B cell (primary cell): ENCODE data around the gene CHD6. TPM values are rescaled to one million over a fixed set of nuclear protein-coding genes. Genes with fewer than 3 reads are reported as not detected.

Experiments used
- ATAC-seq: fragments of 200-7000 bp; cut with Tn5 transposase; one replicate; pipeline ENCODE4 v1.10.0; 2021; ENCODE audit warnings: low read depth, mild to moderate bottlenecking, moderate number of reproducible peaks, moderate library complexity
- CTCF ChIA-PET: fragments of 350-600 bp; sonication (Branson Sonifier 250); formaldehyde crosslinking; loops from one replicate; lab custom pipeline; 2021; ENCODE audit warnings: antibody characterized with exemption, inconsistent platforms; lab: Charles Lee
- POLR2A ChIA-PET: fragments of 350-600 bp; sonication (Branson Sonifier 250); formaldehyde crosslinking; loops from one replicate; lab custom pipeline; 2021; ENCODE audit warnings: antibody characterized with exemption; lab: Charles Lee
- DNase-seq: peaks from one replicate; pipeline ENCODE4 v3.0.0; 2013
- H2AFZ ChIP-seq: 2 replicates; pipeline ENCODE4 v1.6.1; 2012; ENCODE audit warnings: mild to moderate bottlenecking, low read depth, low read length; ENCODE audit not compliant: insufficient read depth, poor library complexity, severe bottlenecking
- H3K27ac ChIP-seq, 2 donors: 1 replicate in 1 of 2; 2 replicates in 1 of 2; pipeline ENCODE4 v1.5.1; 2012 to 2013; ENCODE audit warnings: low read length in 2 of 2, mild to moderate bottlenecking in 2 of 2, moderate library complexity in 1 of 2
- H3K27me3 ChIP-seq, 4 experiments: fragments of 200-600 bp in 1 of 4; sonication (generic) in 1 of 4; replicated peaks in 1 of 4; 1 replicate in 2 of 4; 2 replicates in 2 of 4; pipeline versions ENCODE4 v1.6.1 to v1.7.0; 2013 to 2016; ENCODE audit warnings: low read length in 3 of 4, mild to moderate bottlenecking in 2 of 4, mixed read lengths in 1 of 4, moderate library complexity in 1 of 4; ENCODE audit not compliant: insufficient read depth in 4 of 4, control insufficient read depth in 3 of 4; ENCODE audit errors: control extremely low read depth in 1 of 4
- H3K36me3 ChIP-seq, 2 experiments: replicated peaks in 1 of 2; 1 replicate in 1 of 2; 2 replicates in 1 of 2; pipeline versions ENCODE4 v1.6.1 to v1.7.1; 2013; ENCODE audit warnings: low read length in 1 of 2; ENCODE audit not compliant: insufficient read depth in 2 of 2, control insufficient read depth in 1 of 2; ENCODE audit errors: control extremely low read depth in 1 of 2, extremely low read depth in 1 of 2
- H3K4me1 ChIP-seq, 2 donors: fragments of 200-600 bp in 1 of 2; sonication (generic) in 1 of 2; 1 replicate in 1 of 2; 2 replicates in 1 of 2; pipeline versions ENCODE4 v1.5.1 to v1.6.1; 2013 to 2017; ENCODE audit warnings: low read length in 2 of 2; ENCODE audit not compliant: control insufficient read depth in 2 of 2, insufficient read depth in 2 of 2
- H3K4me2 ChIP-seq: replicated peaks from 2 replicates; pipeline ENCODE3; 2012; ENCODE audit warnings: mild to moderate bottlenecking, low read depth, low read length; ENCODE audit not compliant: poor library complexity, severe bottlenecking
- H3K4me3 ChIP-seq, 5 experiments: fragments of 200-600 bp in 1 of 5; sonication (generic) in 1 of 5; 1 replicate in 3 of 5; 2 replicates in 2 of 5; pipeline versions ENCODE4 v1.5.1 to v1.7.0; 2011 to 2016; ENCODE audit warnings: low read length in 4 of 5, mild to moderate bottlenecking in 4 of 5, low read depth in 2 of 5, control low read depth in 1 of 5, moderate library complexity in 1 of 5; ENCODE audit not compliant: insufficient read depth in 1 of 5; ENCODE audit errors: control extremely low read depth in 1 of 5, extremely low read depth in 1 of 5
- H3K79me2 ChIP-seq: fragments of 200-600 bp; sonication (generic); one replicate; pipeline ENCODE4 v1.6.0; 2016; ENCODE audit warnings: low read length; ENCODE audit not compliant: control insufficient read depth, insufficient read depth
- H3K9ac ChIP-seq: fragments of 200-600 bp; sonication (generic); 2 replicates; pipeline ENCODE4 v1.6.1; 2017; ENCODE audit warnings: mild to moderate bottlenecking, low read length, moderate library complexity
- H3K9me3 ChIP-seq, 3 donors: one replicate each; pipeline versions ENCODE4 v1.6.1 to v1.7.1; 2013; ENCODE audit warnings: low read length in 2 of 3; ENCODE audit not compliant: control insufficient read depth in 2 of 3, insufficient read depth in 1 of 3; ENCODE audit errors: control extremely low read depth in 1 of 3
- H4K20me1 ChIP-seq: 2 replicates; pipeline ENCODE4 v1.6.0; 2012; ENCODE audit warnings: mild to moderate bottlenecking, low read length; ENCODE audit not compliant: insufficient read depth, control insufficient read depth, poor library complexity, severe bottlenecking
- H3K27ac Mint-ChIP-seq: one replicate; pipeline ENCODE4 v1.8.0; 2021; ENCODE audit warnings: mixed read lengths
- H3K27me3 Mint-ChIP-seq: one replicate; pipeline ENCODE4 v1.8.0; 2021; ENCODE audit warnings: mixed read lengths
- H3K4me1 Mint-ChIP-seq: one replicate; pipeline ENCODE4 v1.8.0; 2021; ENCODE audit warnings: mixed read lengths
- H3K4me3 Mint-ChIP-seq: one replicate; pipeline ENCODE4 v1.8.0; 2021; ENCODE audit warnings: mixed read lengths
- H3K9me3 Mint-ChIP-seq: one replicate; pipeline ENCODE4 v1.8.0; 2022; ENCODE audit warnings: mixed read lengths; ENCODE audit not compliant: insufficient read depth
- EZH2 ChIP-seq: IDR thresholded peaks from 2 replicates; pipeline ENCODE4 v1.6.1; 2012; ENCODE audit warnings: borderline replicate concordance, low read depth, mild to moderate bottlenecking, moderate library complexity, low read length; ENCODE audit not compliant: insufficient read depth, poor library complexity, severe bottlenecking
- WGBS: methylation state at CpG from one replicate; pipeline ENCODE4 v1.1.5; 2013; ENCODE audit warnings: missing lambda C conversion rate; ENCODE audit not compliant: insufficient coverage; 5-methylcytosine and 5-hydroxymethylcytosine counted together
- intact Hi-C: fragments of 100-400 bp; cut with micrococcal nuclease; formaldehyde crosslinking; loops from one replicate; pipeline ENCODE4 v1.10.0; 2022
- polyA plus RNA-seq: library from polyadenylated mRNA; depleted of rRNA; stranded (reverse); fragments of >200 nt; gene quantifications from 2 replicates; pipeline ENCODE4 v1.2.3, GENCODE V29; 2012
- total RNA-seq, 2 donors: library from RNA; stranded (reverse); fragments of 120-200 nt in 1 of 2; gene quantifications; 1 replicate in 1 of 2; 2 replicates in 1 of 2; pipeline versions ENCODE4 v1.2.3 to v1.2.4, GENCODE V29; 2013 to 2022
- TF ChIP-seq, protein P1 (sequence below): fragments of 200-600 bp; IDR thresholded peaks from one replicate; pipeline ENCODE4 v1.8.0; 2022; ENCODE audit warnings: antibody characterized with exemption, mild to moderate bottlenecking

Gene CHD6
- total and polyA plus RNA-seq, 2 donors (not counting 1 experiment from before 2014, with no cell fraction given): 10.3 to 117 TPM

DNA sequence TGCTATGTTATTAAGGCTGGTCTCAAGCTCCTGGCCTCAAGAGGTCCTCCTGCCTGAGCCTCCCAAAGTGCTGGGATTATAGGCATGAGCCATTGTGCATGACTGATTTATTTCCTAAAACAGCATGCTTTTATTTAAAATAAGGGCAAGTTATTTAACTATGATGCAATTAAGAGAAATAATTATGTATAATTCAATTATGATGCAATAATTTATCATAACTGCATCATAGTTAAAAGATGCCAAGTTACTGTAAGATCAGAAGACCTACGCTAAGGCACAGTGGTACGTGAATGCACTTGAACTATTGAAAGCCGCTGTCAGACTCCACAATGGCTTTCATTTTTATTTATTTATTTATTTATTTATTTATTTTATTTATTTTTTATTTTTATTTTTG is 227.3 kb downstream of the CHD6 start:
- ChIA-PET CTCF (no interaction called here), POLR2A (no interaction called here)
- Histone ChIP-seq H3K4me3 (no peak overlapping the region), H3K9ac (no peak overlapping the region), H3K9me3 (peaks cover 0 to 8% (median 0%) of the 10 kb centered on the region in 3 donors), H4K20me1 (no peaks in the 10 kb centered on the region), H2AFZ (no peak overlapping the region), H3K4me1 (peaks cover 0 to 2% of the 10 kb centered on the region in 2 donors), H3K27ac (no peak overlapping the region), H3K36me3 (no peaks in the 10 kb centered on the region), H3K4me2 (no peak overlapping the region), H3K79me2 (no peaks in the 10 kb centered on the region), H3K27me3 (no peaks in the 10 kb centered on the region)
- no CpG with 5 or more reads among the region's 3 CpGs for WGBS
- H3K4me1 Mint-ChIP-seq: no peaks in the 10 kb centered on the region
- no peak overlapping the region for H3K4me3 Mint-ChIP-seq
- TF ChIP-seq EZH2: no peak
- TF ChIP-seq, protein P1, sequence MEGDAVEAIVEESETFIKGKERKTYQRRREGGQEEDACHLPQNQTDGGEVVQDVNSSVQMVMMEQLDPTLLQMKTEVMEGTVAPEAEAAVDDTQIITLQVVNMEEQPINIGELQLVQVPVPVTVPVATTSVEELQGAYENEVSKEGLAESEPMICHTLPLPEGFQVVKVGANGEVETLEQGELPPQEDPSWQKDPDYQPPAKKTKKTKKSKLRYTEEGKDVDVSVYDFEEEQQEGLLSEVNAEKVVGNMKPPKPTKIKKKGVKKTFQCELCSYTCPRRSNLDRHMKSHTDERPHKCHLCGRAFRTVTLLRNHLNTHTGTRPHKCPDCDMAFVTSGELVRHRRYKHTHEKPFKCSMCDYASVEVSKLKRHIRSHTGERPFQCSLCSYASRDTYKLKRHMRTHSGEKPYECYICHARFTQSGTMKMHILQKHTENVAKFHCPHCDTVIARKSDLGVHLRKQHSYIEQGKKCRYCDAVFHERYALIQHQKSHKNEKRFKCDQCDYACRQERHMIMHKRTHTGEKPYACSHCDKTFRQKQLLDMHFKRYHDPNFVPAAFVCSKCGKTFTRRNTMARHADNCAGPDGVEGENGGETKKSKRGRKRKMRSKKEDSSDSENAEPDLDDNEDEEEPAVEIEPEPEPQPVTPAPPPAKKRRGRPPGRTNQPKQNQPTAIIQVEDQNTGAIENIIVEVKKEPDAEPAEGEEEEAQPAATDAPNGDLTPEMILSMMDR: no peak
- DNase-seq (no peak), ATAC-seq (no peak)
- H3K27me3 Mint-ChIP-seq: peaks cover 9% of the 10 kb centered on the region
- no peak overlapping the region for H3K27ac Mint-ChIP-seq
- H3K9me3 Mint-ChIP-seq: no peaks in the 10 kb centered on the region
- intact Hi-C loops: no loop called here

DNA sequence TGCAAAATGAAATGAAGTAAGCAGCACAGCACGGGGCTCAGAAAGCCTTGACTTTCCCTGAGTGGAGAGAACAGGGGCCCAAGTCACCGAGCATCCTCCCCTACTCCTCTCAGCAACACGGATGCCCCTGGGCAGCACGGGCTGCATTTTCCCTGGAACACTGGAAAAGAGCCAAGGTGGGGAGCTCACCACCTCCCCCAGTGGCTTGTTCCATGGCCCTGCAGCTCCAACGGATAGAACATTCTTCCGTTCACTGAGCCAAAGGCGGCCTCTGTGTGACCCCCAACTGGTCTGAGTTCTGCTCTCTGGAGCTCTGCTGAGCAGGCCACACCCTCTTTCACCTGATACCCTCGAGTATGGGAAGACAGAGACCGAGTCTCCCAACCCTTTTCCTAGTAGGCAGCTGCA is 230.7 kb downstream of the CHD6 start:
- ATAC-seq (no peak), DNase-seq (no peak)
- intact Hi-C loops: no loop called here
- no peak overlapping the region for H3K27ac ChIP-seq
- peaks cover 0 to 11% (median 0%) of the 10 kb centered on the region in 3 donors for H3K9me3 ChIP-seq
- no peak overlapping the region for H3K4me3 Mint-ChIP-seq
- no peaks in the 10 kb centered on the region for H3K27me3 ChIP-seq
- H3K27me3 Mint-ChIP-seq: peaks cover 21% of the 10 kb centered on the region
- H3K79me2 ChIP-seq: no peaks in the 10 kb centered on the region
- H3K9ac ChIP-seq: no peak overlapping the region
- H3K27ac Mint-ChIP-seq: no peak overlapping the region
- peaks cover 0 to 2% of the 10 kb centered on the region in 2 donors for H3K4me1 ChIP-seq
- no peaks in the 10 kb centered on the region for H3K9me3 Mint-ChIP-seq
- H3K4me2 ChIP-seq: no peak overlapping the region
- ChIA-PET CTCF (no interaction called here), POLR2A (no interaction called here)
- 69% methylated on average over 8 of the region's 9 CpGs for WGBS
- no peaks in the 10 kb centered on the region for H3K36me3 ChIP-seq
- no peak overlapping the region for H3K4me3 ChIP-seq
- no peak overlapping the region for H2AFZ ChIP-seq
- H3K4me1 Mint-ChIP-seq: no peaks in the 10 kb centered on the region
- no peaks in the 10 kb centered on the region for H4K20me1 ChIP-seq
- TF ChIP-seq, protein P1: no peak
- no peak for TF ChIP-seq EZH2
